SK-N-MC (cell line): Measurements from ENCODE around the gene B3GNT9.

Experiments
- EZH2 ChIP-seq: fragments of 200-600 bp; sonication (generic); IDR thresholded peaks from one replicate; pipeline ENCODE4 v1.6.1; 2017; ENCODE audit warnings: antibody characterized with exemption
- POLR2AphosphoS5 ChIP-seq: IDR thresholded peaks from 2 replicates; pipeline ENCODE4 v1.6.1; 2012; ENCODE audit warnings: mild to moderate bottlenecking, low read depth, low read length, borderline replicate concordance

DNA sequence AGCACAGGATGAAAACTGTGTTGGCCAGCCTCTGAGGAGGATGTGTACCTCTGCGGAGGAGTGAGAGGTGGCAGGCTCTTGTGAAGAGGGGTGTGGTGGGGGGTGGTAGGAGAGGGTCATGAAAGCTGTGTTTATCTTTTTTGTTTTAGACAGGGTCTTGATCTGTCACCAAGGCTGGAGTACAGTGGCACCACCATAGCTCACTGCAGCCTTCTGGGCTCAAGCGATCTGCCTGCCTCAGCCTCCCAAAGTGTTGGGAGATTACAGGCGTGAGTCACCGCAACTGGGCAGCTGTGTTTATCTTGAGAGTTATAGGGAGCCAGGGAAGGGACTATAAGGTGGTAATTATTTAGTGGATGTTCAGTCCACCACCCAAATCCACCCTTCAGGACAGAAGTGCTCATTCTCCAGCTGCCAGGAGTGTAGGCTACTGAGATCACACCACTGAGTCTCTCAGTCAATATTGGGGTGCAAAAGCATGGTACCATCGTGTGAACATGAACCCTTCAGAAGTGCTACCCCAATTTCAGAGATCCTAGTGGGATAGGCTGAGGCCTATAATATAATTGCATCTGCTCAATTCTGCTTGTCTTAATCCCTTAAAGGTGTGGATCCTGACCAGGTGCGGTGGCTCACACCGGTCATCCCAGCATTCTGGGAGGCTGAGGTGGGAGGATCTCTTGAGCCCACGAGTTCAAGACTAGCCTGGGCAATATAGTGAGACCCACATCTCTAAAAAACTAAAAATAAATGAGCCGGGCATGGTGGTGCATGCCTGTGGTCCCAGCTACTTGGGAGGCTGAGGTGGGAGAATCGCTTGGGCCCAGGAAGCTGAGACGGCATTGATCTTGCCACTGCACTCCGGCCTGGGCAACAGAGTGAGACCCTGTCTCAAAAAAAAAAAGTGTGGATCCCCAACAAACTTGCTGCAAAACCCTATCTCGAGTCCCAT is 39.9 kb upstream of the B3GNT9 start:
- TF ChIP-seq POLR2AphosphoS5 (no peak), EZH2 (no peak)
